Measurements from ENCODE around the gene CLEC19A. TPM values are rescaled to one million over a fixed set of nuclear protein-coding genes. Genes with fewer than 3 reads are reported as not detected.
"Not testable (repeated sequence)": the region's sequence is repeated elsewhere in the genome, so short reads cannot be mapped to it uniquely, and the experiment has no call there.

The CLEC19A gene
- total RNA-seq, 1 donor from 2014 or later, result not detected

DNA sequence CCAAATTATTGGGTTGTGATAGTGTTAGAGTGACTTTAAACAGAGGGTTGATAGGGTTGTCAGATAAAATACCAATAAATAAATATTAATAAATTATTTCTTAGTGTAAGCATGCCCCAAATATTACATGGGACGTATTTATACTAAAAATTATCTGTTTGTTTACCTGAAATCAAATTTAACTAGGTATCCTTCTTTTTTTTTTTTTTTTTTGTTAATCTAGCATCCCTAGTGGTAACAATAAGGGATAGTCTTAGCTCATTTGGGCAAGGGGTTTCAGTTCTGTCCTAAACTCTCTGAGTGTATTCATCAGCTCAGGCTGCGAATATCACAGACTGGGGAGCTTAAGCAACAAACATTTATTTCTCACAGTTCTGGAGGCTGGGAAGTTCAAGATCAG lies 1.3 kb downstream of the CLEC19A start:
- no peak for DNase-seq (ENCODE audit: low spot score)

DNA sequence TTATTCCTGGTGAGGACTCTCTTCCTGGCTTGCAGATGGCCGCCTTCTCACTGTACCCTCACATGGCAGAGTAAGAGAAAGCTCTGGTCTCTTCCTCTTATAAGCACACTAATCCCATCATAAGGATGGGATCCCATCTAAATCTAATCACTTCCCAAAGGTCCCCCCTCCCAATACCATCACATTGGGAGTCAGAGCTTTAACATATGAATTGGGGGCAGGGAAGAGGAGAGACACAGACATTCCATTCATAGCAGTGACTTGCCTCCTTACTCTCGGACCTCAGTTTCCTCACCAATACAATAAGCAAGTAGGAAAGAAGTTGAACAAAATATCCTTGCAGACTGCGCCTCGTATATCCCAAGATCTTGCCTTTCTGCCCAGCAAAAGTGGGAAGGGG lies 1.7 kb downstream of the CLEC19A start:
- no peak for DNase-seq (ENCODE audit: low spot score)

DNA sequence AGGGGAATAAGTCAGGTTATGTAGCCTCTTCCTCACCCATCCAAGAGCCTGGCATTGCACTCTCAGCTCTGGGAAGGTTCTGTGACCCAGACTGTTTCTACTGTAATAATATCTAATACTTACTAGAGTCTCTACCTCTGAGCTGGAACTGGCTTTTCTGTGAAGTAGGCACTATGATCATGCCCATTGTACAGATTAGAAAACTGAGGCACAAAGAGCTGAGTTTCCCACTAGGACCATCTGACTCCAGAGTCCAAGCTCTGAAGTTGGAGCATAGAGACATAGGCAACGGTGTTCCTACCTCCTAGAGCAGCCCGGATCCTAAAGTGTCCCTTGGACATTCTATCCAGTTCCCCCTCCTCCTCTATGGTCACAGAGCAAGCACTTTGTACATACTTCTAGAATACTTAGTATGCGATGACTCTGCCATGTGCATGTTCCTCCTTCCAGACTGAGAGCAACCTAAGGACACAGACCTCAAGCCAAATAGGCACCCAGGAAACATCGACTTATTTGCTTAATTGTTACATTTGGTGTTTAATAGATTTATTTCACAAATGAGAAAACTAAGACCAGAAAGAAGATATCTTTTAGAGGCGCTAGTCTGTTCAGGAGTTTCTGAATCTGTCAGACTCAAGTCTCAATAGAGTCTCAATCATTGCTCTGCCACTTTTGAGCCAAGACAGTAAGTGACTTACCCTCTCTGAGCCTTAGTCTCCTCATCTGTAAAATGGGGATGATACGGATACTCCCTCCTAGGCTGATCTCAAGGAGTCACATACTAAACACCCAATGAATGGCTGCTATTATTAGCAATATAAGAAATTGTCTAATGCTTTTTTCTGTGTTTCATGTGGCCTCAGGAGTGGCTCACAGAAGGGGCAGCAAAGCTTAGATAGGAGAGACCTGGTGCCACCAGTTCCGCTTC lies 3.6 kb downstream of the CLEC19A start:
- DNase-seq (ENCODE audit: low spot score), result no peak

DNA sequence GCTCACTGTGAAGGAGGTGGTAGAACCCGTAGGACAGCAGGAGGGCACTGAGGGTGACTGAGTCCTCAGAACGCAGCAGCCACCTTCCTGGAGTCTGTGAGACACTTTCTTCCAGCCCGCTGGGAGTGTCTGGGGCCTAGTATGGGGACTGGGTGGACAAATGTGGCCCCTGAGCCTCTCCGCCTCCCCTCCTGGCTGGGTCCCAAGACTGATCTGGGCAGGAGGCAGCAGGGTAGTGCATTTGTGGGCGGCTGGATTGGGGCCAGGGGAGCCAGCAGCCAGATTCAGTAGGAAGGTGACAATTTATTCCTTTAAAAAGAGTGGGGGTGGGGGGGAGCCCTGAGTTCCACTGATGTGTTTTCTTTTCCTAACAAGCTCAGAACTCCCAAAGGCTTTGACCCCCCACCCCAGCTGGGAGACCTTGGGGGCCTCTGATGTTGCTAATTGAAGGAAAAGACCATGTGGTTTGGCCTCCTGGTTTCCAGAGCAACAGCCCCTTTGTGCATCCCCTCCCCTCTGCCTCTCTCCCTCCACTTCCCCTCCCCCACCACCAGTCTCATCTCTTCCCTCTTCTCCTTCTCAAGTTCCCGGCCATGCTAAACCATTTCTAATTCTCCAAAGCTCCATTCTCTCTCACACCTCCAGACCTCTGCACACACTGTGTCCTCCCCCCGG lies 4.4 kb downstream of the CLEC19A start:
- DNase-seq (ENCODE audit: low spot score), result no peak

DNA sequence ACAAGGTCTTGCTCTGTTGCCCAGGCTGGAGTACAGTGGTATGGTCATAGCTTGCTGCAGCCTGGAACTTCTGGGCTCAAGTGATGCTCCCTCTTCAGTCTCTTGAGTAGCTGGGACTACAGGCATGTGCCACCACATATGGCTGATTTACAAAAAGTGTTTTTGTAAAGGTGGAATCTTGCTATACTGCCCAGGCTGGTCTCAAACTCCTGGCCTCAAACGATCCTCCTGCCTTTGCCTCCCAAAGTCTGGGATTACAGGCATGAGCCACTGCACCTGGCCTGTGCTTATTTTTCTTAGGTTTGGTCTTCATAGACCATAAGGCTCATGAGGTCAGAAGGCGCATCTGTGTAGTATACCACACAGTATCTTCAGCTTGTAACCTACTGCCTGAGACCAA lies 5.3 kb downstream of the CLEC19A start:
- DNase-seq (ENCODE audit: low spot score), result no peak

DNA sequence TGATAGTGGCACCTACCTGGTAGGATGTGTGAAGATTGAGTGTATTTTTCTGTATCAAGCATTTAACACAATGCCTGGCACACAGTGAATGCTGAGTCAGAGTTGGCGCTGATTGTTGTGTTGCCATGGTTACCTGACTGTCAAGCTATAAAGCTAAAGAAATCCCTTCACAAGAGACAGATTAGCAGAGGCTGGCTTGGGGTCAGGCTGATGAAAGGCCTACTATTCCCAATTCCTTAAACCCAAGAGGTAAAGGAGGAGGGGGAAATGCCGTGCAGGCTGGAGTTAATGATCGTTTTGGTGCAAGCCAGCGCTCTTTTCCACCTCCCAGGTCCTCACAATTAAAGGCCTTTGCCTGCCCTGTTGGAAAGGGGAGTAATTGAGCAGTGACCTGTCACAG lies 5.9 kb downstream of the CLEC19A start:
- no peak for DNase-seq (ENCODE audit: low spot score)

DNA sequence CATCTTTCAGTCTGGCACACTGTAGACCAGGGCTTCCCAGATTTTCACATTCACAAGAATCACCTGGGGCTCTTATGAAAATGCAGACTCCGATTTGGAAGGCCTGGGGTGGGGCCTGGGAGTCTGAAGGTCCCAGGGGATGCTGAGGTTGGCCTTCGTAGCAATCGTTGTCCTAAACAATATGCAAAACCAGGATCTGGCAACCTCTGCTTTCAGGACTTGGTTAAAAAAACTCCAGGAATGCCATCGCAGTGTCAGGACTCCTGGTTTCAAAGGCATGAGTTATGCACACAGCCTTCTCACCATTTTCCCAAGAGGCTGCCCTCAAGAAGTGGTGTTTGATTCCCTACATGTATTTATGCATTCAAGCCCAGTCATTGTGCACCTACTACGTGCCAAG lies 6.7 kb downstream of the CLEC19A start:
- no peak for DNase-seq (ENCODE audit: low spot score)

DNA sequence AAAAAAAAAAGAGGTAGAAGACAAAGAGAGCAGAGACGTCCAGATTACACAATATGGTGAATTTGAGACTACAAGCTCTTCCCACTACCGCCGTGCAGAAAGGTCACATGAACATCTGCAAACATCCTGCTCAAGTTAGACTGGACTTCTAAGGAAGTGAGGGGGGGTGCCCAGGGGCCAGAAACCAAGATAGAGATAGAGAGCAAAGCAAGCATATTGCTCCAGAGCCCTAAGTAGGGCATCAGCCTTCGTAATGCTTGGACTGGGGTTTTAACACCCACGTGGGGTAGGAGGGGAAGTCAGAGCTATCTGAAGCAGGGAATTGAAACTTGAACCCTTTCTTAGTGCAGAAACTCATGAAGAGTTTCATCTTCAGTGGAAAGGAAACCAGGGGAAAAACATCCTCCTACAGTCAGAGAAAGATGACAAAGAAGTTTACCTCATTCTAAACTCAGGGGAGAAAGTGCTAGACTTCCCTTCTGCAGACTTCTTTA lies 8.7 kb downstream of the CLEC19A start:
- DNase-seq (ENCODE audit: low spot score), result peak; percentile 53

DNA sequence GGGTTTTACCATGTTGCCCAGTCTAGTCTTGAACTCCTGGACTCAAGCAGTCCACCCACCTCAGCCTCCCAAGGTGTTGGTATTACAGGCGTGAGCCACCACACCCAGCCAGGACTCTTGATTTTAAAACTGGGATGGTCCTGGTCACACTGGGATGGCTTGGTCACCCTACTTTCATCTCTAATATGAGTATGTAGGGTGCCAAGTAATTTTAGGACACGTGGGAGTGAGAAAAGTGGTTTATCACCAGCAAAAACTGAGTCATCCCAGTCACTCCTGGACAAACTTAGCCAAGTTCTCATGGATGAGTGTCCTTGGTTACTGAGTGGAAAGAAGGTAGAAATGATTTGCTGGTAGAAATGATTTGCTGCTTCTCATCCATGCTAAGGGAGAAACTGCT lies 9.9 kb downstream of the CLEC19A start:
- DNase-seq (ENCODE audit: low spot score), result no peak

DNA sequence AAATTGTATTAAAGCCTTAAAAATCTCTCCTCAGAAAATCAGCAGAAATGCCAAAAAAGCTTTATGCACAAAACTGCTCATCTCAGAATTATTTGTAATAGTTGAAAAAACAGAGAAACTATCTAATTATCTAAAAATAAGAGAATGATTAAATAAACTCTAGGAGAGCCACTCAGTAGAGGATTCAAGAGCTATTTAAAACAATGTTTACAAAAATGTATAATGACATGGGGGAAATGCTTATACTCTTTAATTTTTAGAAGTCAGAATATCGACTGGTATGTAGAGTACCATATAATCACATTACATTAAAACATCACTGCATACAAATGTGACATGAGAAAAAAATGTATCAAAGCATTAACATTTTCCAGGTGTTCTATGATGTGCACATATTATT lies 11.9 kb downstream of the CLEC19A start:
- no peak for DNase-seq (ENCODE audit: low spot score)

DNA sequence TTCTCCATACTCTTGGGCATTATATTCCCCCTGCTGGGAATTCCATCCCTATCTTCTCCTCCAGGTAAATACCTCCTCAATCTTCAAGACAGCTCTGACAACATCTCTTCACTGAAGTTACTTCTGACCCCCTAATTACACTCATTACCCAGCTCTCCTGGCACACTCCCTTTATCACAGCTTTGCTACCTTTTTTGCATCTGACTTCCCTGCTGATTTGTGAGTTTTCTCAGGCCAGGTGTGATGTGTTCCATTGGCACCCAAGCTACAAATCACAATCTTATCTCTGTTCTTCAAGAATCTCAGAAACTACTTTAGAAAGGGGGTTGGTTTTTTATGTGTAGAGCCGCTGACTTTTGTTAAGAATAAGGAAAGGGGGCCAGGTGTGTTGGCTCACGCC lies 14.0 kb downstream of the CLEC19A start:
- DNase-seq (ENCODE audit: low spot score), result no peak

DNA sequence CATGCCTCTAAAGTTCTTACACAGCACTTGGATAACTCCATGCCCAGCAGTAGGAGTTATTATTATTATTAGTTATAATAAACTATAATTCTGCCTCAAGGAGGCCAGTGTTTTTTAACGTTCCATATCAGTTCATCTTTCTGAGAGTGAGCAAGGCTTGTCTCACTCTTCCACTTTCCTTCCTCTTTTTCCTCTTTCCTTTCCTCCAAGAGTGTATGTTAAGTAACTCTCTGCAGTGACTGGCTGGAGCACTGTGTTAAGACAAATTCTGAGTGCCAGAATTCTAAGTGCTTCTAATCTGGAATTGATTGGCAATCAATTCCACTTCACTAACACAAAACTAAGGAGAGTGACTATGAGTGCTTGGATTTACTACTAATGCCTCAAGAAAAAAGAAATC lies 16.4 kb downstream of the CLEC19A start:
- no peak for DNase-seq (ENCODE audit: low spot score)

DNA sequence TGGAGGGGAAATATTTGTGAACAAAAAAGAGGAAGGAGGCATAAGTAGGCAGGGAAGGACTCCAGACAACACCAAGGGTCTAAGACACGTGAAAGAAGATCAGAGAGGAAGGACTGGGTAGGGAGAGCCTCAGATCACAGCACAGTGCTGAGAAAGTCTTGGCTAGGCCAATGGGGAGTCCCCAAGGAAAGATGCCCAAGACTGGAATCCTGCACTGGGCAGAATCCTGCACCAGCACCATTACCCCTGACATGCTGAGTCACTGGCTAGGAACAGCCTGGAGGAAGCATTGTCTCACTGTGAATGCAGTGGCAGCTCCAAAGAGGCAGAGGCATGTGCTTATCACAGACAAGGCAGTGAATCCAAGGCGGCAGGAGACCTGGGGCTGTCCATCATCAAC lies 19.2 kb downstream of the CLEC19A start:
- no peak for DNase-seq (ENCODE audit: low spot score)

DNA sequence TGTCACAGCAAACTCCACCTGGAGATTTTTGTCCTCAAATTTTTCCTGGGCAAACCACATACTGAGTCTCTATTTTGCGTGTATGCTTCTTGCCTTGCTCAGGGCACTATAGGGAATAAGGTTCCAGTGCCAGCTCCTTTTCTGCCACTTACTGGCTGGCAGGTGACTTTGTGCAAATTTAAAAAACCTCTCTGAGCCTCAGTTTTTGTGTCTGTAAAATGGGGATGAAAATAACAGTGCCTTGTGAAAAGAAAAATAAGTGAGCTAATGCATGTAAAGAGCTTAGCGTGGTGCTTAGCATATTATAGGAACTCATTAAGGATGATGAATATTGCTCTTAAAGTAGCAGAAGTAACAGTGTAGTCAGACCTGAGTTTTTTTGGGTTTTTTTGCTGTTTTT lies 19.9 kb downstream of the CLEC19A start:
- DNase-seq (ENCODE audit: low spot score), result no peak

DNA sequence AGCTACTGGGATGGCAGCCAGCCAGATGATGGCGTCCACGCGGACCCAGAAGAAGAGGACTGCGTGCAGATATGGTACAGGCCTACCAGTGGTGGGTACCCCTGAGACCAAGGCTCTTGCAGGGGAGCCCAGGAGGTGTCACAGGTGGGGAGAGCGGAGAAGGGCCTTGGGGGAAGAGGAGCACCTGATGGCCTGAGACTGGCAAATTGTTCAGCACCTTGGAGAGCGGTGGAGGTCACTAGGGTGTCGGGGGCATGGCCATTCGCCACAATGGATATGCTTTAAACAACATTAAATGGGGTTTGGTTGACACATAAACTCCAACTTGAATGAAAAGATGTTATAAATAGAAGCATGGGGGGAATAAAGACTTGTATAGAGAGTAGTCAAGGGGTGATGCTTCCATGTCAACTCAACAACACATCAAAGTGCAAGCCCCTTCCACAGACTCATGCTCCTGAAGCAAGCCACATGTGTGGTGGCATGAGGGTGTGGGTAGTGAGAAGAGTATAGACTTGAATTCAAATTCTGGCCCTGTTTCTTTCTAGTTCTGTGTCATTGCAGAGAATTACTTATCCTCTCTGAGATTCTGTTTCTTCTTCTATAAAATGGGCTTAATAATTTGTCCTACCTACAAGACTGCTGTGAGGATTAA lies 22.2 kb downstream of the CLEC19A start:
- DNase-seq (ENCODE audit: low spot score), result no peak

DNA sequence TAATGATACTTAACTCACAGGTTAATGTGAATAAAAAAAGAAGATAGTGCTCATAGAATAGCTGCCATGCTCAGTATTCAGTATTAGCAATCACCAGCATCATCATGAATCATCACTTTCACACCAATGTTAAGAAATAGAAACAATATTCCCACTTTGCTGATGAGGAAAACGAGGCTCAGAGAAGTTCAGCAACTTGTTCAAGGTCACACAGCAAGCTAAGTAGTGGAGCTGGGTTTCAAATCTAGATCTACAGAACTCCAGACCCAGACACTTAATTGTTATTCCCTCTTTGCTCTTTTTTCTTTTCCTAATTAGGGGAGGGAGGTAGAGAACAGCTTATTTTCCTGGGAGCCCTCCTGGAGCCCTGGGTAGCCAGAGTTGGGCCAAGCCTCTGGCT lies 22.9 kb downstream of the CLEC19A start:
- no peak for DNase-seq (ENCODE audit: low spot score)

DNA sequence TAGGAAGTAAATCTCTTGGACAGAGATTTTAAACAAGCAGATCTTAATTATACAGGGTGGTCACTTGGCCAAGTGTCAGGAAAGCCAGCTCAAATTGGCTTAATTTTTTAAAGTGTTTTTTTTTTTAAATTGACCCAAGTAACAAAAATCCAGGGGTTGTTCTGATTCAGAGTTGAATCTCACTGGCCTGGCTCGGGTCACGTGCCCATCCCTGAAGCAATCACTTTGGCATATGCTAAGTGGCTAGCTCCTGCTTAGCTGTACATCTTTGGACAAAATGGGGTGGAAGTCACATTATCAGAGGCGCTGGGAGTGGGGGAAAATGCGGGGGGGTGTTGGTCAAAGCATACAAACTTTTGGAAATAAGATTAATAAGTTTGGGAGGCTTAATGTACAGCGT lies 23.6 kb downstream of the CLEC19A start:
- no peak for DNase-seq (ENCODE audit: low spot score)

DNA sequence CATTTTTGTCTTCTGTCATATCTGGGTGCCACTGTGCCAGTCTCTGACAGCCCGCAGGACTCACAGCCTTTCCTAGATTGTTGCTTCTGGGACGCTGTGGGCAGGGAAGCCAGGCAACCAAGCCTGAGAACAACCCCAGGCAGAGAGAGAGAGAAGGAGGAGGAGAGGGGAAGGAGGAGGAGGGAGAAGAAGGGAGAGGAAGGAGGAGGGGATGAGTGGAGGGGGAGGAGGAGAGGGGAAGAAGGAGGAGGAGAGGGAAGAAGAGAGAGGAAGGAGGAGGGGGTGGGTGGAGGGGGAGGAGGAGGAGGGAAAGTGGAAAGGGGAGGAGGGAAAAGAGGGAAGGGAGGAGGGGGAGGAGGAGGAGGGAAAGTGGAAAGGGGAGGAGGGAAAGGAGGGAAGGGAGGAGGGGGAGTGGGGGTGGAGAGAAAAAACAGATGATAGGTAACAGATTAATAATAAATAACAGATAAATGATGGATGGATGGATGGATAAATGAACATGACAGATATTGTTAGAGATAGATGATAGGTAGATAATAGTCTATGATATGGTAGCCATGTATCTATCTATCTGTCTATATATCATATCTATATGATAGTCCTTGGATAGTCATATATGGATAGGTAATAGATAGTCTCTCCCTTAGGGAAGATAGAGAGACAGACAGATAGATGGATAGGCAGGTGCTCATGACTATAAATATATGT lies 29.3 kb downstream of the CLEC19A start:
- DNase-seq (ENCODE audit: low spot score), result no peak

DNA sequence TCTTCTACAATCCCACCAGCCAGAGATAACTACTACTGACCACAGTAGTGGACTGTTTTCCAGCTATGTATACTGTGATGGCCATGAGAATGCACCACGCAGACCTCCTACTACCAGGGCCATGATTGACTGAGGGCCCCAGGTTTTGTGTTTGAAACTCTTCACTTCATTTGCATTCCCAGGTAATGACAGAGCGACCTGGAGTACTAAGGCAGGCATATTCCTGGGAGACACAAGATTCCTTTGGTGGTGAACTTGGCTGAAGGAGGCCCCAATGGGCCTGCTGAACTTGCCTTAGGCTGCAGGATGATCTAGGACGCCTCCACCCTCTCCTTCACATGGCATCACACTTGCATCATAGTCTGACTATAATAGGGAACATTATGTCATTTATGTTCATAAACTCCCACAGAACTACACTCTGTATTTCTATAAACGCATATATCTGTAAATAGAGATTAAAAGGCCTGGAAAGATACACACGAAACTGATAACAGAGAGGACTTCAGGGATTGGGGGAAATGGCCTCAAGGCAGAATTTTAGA lies 30.4 kb downstream of the CLEC19A start:
- no peak for DNase-seq (ENCODE audit: low spot score)

DNA sequence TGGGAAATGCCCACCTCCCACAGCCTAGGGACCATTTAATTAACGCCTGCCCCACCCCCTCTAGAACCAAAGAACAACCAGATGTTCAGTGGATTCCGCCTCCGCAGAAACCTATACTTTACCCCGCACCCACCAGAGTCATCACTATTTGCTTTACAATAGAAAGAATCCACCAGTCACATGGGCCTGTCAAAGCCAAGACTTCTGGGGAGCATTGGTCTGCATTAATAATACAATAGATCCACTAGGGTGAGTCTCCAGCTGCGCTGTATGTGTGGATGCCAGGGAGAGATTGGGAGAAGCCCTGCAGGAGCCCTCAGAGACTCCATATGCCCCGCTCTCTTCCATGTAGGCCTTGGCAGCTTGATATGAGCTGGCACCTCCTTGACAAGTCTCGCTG lies 31.3 kb downstream of the CLEC19A start:
- DNase-seq (ENCODE audit: low spot score), result no peak

DNA sequence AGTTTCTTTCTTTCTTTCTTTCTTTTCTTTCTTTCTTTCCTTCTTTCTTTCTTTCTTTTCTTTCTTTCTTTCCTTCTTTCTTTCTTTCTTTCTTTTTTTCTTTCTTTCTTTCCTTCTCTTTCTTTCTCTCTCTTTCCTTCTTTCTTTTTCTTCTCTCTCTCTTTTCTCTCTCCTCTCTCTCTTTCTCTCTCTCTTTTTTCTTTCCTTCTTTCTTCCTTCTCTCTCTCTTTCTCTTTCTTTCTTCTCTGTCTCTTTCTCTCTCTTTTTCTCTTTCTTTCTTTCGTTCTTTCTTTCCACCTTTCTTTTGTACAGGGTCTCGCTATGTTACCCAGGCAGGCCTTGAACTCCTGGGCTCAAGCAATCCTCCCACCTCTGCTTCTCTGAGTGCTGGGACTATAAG lies 35.7 kb downstream of the CLEC19A start:
- DNase-seq (ENCODE audit: low spot score), result not testable (repeated sequence)

DNA sequence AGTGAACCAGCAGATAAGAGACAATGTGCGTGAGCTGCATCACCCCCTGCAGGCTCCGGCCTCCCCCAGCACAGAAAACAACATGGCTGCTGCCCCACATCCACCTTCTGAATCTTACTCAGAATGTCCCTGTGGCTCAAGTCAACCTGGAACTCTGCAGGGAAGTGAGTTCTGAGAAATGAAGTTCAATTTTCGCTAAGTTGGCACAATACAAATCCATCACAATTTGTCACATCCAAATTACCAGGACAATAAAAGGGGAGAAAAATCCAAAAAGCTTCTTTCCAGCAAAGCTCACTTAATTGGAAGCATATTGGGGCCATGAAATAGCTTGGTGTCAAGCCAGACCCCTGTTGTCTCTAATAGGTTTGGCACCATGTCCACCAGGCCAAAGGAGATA lies 38.1 kb downstream of the CLEC19A start:
- DNase-seq (ENCODE audit: low spot score), result no peak

All from ureter (tissue), 1 donor.